ENCODE results near the gene ADGRF3.
"Not testable (repeated sequence)": the region's sequence is repeated elsewhere in the genome, so short reads cannot be mapped to it uniquely, and the experiment has no call there.

ADGRF3 gene

GRCh38 chr2:26276484-26277227 is 69.9 kb downstream of the ADGRF3 start:
- DNase-seq: no peak

- DNase-seq: no peak
Measured at GRCh38 chr2:26274058-26274613, 72.5 kb downstream of the ADGRF3 start.

GRCh38 chr2:26273501-26273900 is 73.1 kb downstream of the ADGRF3 start:
- no peak for DNase-seq

- no peak for DNase-seq
Measured at GRCh38 chr2:26270373-26270772, 76.2 kb downstream of the ADGRF3 start.

- DNase-seq: no peak
Measured at GRCh38 chr2:26269571-26270158, 76.9 kb downstream of the ADGRF3 start.

GRCh38 chr2:26268670-26269385 is 77.8 kb downstream of the ADGRF3 start:
- DNase-seq: not testable (repeated sequence)

GRCh38 chr2:26268213-26268612 is 78.4 kb downstream of the ADGRF3 start:
- no peak for DNase-seq

- not testable (repeated sequence) for DNase-seq
Measured at GRCh38 chr2:26258836-26259235, 87.8 kb downstream of the ADGRF3 start.
